Left cardiac atrium (tissue), 4 donors: Measurements from ENCODE around the gene TBCEL. TPM values are rescaled to one million over a fixed set of nuclear protein-coding genes. Genes with fewer than 3 reads are reported as not detected.

Experiments
- ATAC-seq, 2 donors: fragments of 200-7000 bp; cut with Tn5 transposase; one replicate each; pipeline ENCODE4 v1.9.1; 2020; ENCODE audit warnings: mild to moderate bottlenecking in 2 of 2, moderate library complexity in 2 of 2
- DNase-seq: peaks from one replicate; pipeline ENCODE4 v3.0.0-alpha.2; 2020
- intact Hi-C, 2 donors: fragments of 100-400 bp; cut with DNase I; formaldehyde crosslinking; loops; one replicate each; pipeline versions ENCODE4 v1.14.1 to v1.15.1; 2022 to 2023
- long read RNA-seq: library from polyadenylated mRNA; unstranded; transcript quantifications from one replicate; pipeline ENCODE4 v2.0.0, GENCODE V29; 2021
- total RNA-seq, 2 donors: library from RNA; stranded (reverse); fragmentation: NEBNext Ultra II Directional; extraction: Animal tissue kit (Norgen Biotek cat#: 25700); gene quantifications; one replicate each; pipeline ENCODE4 v1.2.1, GENCODE V29; 2021
- donor health status: DM: no; HTN: yes; CAD: no.
- donor health status: DM: no; HTN: yes; CAD: no; lungs with severe emphysema.
- donor health status: DM: yes; HTN: yes; CAD: no.
- donor health status: Dilated cardiomyopathy.

The TBCEL gene, protein sequence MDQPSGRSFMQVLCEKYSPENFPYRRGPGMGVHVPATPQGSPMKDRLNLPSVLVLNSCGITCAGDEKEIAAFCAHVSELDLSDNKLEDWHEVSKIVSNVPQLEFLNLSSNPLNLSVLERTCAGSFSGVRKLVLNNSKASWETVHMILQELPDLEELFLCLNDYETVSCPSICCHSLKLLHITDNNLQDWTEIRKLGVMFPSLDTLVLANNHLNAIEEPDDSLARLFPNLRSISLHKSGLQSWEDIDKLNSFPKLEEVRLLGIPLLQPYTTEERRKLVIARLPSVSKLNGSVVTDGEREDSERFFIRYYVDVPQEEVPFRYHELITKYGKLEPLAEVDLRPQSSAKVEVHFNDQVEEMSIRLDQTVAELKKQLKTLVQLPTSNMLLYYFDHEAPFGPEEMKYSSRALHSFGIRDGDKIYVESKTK
- 10 to 100 TPM; 36.9 to 43.8 TPM for total RNA-seq
- long read RNA-seq: 0 reads

DNA sequence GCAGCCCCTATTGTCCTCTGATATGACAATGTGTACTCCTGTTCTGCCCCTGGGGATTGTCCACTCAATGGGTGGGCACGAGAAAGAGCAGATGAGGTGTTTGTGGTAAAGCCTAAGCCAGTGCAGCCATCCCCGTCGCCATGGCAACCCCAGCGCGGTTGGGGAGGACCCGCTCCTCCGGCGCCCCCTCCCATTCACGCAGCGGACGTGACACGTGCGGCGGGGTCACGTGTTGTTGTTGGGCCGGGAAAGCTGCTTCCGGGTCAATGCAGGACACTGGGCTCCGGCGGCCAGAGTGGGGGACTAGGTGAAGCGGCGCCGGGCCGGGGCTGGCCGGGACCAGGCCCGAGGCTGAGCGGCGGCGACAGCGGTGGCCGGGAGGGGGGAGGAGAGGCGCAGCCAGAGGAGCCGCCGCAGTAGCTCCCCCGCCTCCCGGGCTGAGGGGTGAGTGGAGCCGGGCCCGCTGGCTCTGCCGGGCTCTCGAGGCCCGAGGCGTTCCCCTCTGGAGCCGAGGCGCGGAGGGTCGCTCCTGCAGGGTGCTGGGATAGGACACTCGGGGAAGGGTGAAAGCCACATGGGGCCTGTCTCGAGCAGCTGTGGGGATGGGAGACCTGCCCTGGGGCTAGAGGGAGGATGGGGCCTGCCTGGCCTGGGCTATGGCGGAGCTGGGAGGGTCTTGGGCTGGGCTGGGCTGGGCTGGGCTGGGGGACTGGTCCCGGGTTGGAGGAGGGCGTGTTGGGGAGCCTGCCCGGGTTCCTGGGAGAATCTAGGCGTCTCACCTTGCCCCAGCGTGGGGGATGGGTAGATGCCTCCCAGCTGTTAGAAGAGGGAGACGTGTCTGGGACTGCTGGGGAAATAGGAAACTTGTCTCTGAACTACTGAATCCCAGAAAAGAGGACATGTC lies at the start of gene TBCEL:
TSS of gene TBCEL (plus strand) at position 255 of the 904 bp plus-strand sequence. CDS start 21,589 bp downstream, outside the sequence.
- ATAC-seq (peak; percentile 95 to 97), DNase-seq (peak; percentile 93)
- intact Hi-C loops: no loop called here

DNA sequence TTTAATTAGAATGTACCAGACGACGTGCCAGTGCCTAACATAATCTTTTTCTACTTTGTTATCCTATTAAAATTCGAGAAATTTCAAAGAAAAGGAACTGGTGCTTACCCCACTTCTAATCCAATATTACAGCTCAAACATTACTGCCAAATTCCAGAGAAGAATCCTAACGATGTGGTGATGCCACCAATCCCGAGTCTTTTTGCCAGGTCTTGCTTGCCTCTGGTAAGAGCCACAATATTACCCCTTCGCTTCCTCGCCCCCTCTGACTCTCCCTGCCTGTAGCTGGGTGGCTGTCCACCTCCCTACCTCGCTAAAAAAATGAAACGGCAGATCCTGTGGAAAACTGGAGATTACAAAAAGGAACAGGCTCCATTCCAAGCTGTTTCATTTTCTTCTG lies 49.4 kb upstream of the TBCEL start:
- intact Hi-C loops: no loop called here
- DNase-seq (no peak), ATAC-seq (no peak)

DNA sequence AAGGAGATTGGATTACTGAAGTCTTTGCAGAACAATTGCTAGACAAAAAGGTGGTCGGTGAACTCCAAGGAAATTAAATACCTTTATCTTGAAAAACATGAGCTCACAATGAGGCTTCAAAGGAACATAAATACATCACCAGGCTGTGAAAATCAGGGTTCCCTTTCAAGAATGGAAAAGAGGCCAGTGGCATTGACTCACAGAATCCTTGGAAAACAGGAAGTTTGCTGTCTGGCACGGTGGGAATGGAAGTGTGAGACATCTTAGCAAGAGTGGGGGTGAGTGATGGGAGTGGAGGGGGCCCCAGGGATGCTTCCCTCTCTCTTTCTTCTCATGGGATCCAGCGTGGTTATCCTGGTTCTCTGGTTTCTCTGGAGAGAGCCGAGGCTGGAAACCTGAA lies 48.9 kb upstream of the TBCEL start:
- no peak for DNase-seq

DNA sequence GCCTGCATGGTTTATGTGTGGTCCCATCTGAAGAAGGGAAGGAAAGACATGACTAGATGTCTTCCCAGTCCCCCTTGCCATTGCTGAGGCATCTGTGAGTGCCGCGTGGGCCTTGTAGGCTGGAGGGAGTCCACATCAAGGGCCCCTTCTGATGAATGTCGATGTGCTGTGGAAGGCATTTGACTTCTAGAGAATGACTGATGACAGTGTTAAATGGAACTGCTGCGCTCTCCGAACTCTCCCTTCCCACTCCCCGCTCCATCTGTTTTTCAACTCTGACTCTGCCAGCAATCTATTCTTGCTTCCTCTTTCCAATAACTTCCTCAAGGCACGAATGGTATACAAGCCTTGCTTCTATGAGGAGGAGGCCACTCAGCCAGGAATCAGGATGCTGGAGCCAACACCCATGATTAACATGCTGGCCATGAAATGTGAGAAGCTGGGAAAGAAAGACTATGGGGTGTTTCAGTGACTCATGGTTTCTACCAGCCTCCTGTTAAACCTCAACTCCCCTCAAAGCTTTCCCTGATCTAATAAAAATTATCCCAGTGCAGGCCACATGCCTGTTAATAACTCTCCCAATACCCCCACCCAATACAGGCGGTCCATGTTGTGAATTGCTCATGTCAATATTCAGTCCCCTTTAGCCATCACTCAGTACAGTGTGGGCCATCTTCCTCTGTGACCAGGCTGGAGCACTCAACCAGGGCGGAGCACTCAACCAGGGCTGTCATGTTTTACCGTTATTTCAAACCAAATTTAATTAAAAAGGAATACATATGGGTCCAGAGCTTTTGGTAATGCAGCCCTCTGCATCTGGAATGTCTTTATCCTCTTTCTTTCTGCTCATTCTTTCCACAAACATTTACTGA lies 46.4 kb upstream of the TBCEL start:
- no peak for DNase-seq

More for the DNA sequence above, 48.9 kb upstream of the TBCEL start:
- ATAC-seq: no peak
- intact Hi-C loops: no loop called here

DNA sequence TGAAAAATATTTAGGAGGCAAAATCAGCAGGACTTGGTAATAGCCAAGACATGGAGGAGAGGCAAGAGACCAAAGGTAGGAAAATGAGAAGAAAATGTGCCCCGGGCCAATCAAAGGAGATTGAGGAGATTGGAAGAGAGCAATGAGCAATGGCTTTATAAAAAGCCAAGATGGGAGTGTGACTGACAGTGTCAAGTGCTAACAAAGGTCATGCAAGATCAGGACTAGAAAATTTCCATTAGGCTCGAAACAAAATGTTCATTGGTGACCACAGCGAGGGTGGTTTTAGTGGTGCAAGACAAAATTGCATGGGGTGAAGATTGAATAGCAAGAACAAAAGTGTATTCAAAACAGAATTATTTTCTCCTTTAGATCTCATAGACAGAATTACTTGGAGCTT lies 45.2 kb upstream of the TBCEL start:
- ATAC-seq (no peak), DNase-seq (no peak)
- intact Hi-C loops: no loop called here

More for the DNA sequence above, 46.4 kb upstream of the TBCEL start:
- intact Hi-C loops: no loop called here
- ATAC-seq: no peak

DNA sequence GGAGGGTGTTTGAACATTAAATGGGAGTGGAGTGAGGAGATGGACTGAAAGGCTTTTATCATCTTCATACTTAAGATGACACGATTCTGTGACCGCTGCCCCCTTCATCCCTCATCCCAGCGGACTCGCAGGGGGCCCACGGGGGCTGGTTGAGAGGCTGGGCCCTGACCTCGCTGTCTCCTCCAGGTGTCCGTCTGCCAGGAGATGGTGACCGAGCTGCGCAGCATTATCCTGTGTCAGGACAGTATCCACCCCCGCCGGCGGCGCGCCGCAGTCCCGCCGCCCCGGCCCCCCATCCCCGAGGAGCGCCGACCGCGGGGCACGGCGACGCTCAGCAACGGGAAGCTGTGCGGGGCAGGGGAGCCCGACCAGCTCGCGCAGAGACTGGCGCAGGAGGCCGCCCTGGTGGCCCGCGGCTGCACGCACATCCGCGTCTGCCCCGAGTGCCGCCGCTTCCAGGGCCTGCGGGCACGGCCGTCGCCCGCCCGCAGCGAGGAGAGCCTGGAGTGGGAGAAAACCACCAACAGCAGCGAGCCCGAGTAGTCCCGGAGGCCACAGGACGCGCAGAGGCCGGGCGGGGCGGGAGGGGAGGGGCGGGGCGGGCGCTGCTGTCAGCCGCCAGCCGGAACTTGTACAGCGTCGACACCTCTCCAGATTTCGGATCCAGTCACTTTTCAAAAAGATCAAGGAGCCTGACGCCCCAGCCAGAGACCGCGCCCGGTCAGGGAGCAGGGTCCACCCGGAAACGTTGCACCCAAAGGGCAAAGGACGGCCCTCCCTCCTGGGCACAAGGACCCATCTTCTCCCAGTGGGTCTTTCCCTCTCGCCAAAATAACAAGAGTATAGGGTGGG lies 38.0 kb upstream of the TBCEL start:
- DNase-seq (peak; percentile 55), ATAC-seq (peak; percentile 95 to 96)
- intact Hi-C loops: no loop called here

- ATAC-seq (no peak), DNase-seq (no peak)
- intact Hi-C loops: no loop called here
Measured at GRCh38 chr11:120988603-120989002, 35.3 kb upstream of the TBCEL start.

- intact Hi-C loops: no loop called here
- ATAC-seq: no peak
- no peak for DNase-seq
Measured at GRCh38 chr11:120991830-120992686, 31.8 kb upstream of the TBCEL start.

DNA sequence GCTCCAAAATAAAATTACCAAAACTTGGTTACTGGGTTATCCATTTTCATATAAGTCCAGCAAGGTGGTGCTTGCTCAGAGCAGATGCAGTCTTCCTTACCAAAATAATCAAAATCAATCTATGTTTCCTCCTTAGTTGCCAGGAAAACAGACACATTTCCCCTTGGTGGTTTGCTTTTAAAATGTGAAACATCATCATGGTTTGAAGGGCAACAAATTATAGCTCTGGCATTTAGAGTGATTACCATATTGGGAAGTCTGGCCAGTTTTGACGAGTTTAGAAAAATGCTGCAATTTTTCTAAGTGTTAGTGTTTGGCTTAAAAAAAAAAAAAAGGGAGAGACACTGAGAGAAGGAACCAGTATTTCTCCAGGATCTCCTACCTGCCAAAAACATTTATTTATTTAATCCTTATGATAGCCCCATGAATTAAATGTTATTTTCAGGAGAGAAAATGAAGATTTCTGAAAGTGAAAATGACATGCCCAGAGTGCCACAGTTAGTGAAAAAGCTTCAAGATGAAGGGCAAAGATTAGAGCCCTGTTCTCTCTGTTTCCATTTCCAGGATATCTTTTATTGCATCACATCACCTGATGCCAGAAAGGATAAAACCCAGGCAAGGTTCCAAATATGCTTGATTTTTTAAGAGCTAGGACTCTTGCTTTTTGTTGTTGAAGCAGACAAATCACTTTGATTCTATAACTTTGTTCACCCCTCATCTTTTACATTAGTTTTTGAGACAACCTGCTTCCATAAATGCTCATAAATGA lies 29.6 kb upstream of the TBCEL start:
- intact Hi-C loops: no loop called here
- DNase-seq (no peak), ATAC-seq (no peak)

GRCh38 chr11:120995184-120995583 lies 28.7 kb upstream of the TBCEL start:
- no peak for DNase-seq
- intact Hi-C loops: no loop called here
- no peak for ATAC-seq

GRCh38 chr11:120996973-120997372 lies 26.9 kb upstream of the TBCEL start:
- intact Hi-C loops: no loop called here
- no peak for DNase-seq
- no peak for ATAC-seq

DNA sequence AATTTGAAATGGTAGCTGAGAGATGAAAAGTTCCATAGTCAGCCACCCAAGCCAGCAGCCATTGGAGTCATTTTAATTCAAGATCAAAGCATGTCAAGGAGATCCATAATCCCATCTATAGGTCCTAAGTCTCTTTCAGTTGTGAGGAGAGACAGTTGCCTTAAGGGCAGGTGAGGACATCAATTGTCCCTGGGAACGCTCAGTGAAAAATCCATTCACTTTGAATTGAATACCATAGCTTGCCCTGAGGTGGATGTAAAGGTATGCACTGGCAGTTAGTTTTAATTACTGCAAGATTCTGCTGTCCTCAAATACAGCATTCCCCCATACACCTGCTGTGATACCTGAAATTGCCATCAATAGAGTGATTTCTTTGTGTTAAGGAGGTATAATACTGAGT lies 25.3 kb upstream of the TBCEL start:
- no peak for DNase-seq
- ATAC-seq: no peak
- intact Hi-C loops: no loop called here

GRCh38 chr11:121004206-121004840 lies 19.6 kb upstream of the TBCEL start:
- intact Hi-C loops: no loop called here
- no peak for ATAC-seq

DNA sequence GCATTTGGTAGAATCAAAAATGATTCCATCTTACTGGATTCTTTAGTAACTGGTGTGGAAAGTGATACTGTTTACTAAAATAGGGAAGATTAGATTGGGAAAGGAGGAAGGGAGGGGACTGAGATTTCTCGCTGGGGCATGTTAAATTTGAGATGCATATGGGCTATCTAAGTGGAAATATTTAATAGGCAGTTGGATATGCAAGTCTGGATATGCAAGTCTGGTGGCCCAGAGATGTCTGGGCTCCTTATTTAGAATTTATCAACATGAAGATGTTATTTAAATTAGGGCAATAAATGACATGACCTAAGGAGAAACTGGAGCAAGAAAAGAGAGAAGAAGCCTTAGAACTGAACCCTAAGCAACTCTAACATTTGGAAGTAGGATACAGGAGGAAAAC lies 17.0 kb upstream of the TBCEL start:
- ATAC-seq: no peak
- DNase-seq: no peak
- intact Hi-C loops: no loop called here

More at GRCh38 chr11:121004206-121004840, 19.6 kb upstream of the TBCEL start:
- no peak for DNase-seq

- ATAC-seq: no peak
- DNase-seq: no peak
- intact Hi-C loops: no loop called here
Measured at GRCh38 chr11:121008551-121008950, 15.4 kb upstream of the TBCEL start.

DNA sequence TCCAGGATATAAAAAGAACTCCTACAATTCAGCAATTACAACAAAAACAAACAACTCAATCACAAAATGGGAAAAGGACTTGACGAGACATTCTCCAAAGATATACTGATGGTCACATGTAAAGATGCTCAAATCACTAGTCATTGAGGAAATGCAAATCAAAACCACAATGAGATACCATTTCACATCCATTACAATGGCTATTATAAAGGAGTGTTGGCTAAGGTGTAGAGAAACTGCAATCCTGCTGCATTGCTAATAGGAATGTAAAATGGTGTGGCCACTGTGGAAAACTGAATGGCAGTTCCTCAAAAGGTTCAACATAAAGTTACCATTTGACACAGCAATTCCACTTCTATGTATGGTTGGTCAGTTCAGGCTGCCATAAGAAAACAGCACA lies 11.8 kb upstream of the TBCEL start:
- DNase-seq: no peak
- no peak for ATAC-seq
- intact Hi-C loops: no loop called here
